K562 (cell line): ENCODE results near the gene PLCB3. TPM values are rescaled to one million over a fixed set of nuclear protein-coding genes. Genes with fewer than 3 reads are reported as not detected.

Experiments used
- BRCA1 ChIP-seq, 2 experiments: fragments of 450-650 bp in 1 of 2; sonication (generic) in 1 of 2; formaldehyde crosslinking in 1 of 2; IDR thresholded peaks; 2 replicates each; pipeline versions ENCODE4 v1.5.0 to v1.6.1; 2017 to 2020; ENCODE audit warnings: mild to moderate bottlenecking in 1 of 2, missing genetic modification reagents in 1 of 2
- CREBBP ChIP-seq: IDR thresholded peaks from one replicate; pipeline ENCODE4 v1.6.1; 2012; ENCODE audit warnings: low read depth, mild to moderate bottlenecking, control low read depth, inconsistent platforms, low read length
- CSDE1 ChIP-seq, 2 experiments: fragments of 450-650 bp; IDR thresholded peaks; 2 replicates each; pipeline ENCODE4 v1.6.1; 2016; ENCODE audit warnings: mild to moderate bottlenecking in 1 of 2
- DACH1 ChIP-seq: fragments of 450-650 bp; IDR thresholded peaks from 2 replicates; pipeline ENCODE4 v1.6.1; 2018; ENCODE audit not compliant: partially characterized antibody
- EGR1 ChIP-seq: fragments of 450-650 bp; conservative IDR thresholded peaks from 2 replicates; pipeline ENCODE4 v1.6.1; 2017; ENCODE audit warnings: mild to moderate bottlenecking
- EP300 ChIP-seq: IDR thresholded peaks from 2 replicates; pipeline ENCODE4 v1.6.1; 2012; ENCODE audit warnings: low read length, improper control_type of control experiment
- ETS2 ChIP-seq: IDR thresholded peaks from 2 replicates; pipeline ENCODE4 v1.6.1; 2016; ENCODE audit warnings: borderline replicate concordance, missing genetic modification characterization, mild to moderate bottlenecking, moderate library complexity, missing compliant biosample characterization; ENCODE audit not compliant: poor library complexity, severe bottlenecking
- EWSR1 ChIP-seq: fragments of 450-650 bp; IDR thresholded peaks from 2 replicates; pipeline ENCODE4 v1.6.1; 2018; ENCODE audit warnings: borderline replicate concordance, mild to moderate bottlenecking, low read depth, moderate library complexity; ENCODE audit not compliant: partially characterized antibody
- FOSL1 ChIP-seq: fragments of 200-800 bp; sonication (Bioruptor generic); conservative IDR thresholded peaks from 2 replicates; pipeline ENCODE4 v1.6.1; 2016; ENCODE audit warnings: missing genetic modification characterization, missing compliant biosample characterization
- HNRNPUL1 ChIP-seq: fragments of 200-400 bp; formaldehyde crosslinking; IDR thresholded peaks from 2 replicates; pipeline ENCODE4 v1.6.1; 2017; ENCODE audit warnings: low read length
- NCOA2 ChIP-seq, 2 experiments: fragments of 450-650 bp; IDR thresholded peaks; 2 replicates each; pipeline ENCODE4 v1.6.1; 2018; ENCODE audit warnings: mild to moderate bottlenecking in 2 of 2, moderate library complexity in 1 of 2; ENCODE audit not compliant: partially characterized antibody in 2 of 2
- TBP ChIP-seq: optimal IDR thresholded peaks from 2 replicates; pipeline ENCODE3; 2011; ENCODE audit warnings: low read depth, low read length, improper control_type of control experiment
- TRIM28 ChIP-seq: fragments of 450-650 bp; IDR thresholded peaks from 2 replicates; pipeline ENCODE4 v1.6.1; 2017
- ZEB2 ChIP-seq: fragments of 450-650 bp; IDR thresholded peaks from 2 replicates; pipeline ENCODE4 v1.6.1; 2016
- ZFP30 ChIP-seq: fragments of 250-450 bp; sonication (Bioruptor Pico); IDR thresholded peaks from 2 replicates; pipeline ENCODE4 v1.8.0; 2022; ENCODE audit warnings: moderate library complexity, mild to moderate bottlenecking, inconsistent platforms, borderline replicate concordance
- ZNF197 ChIP-seq: fragments of 200-800 bp; sonication (Bioruptor generic); IDR thresholded peaks from 2 replicates; pipeline ENCODE4 v1.6.1; 2016; ENCODE audit warnings: low read depth, missing genetic modification characterization, missing compliant biosample characterization
- ZNF263 ChIP-seq: sonication (generic); formaldehyde crosslinking; IDR thresholded peaks from 2 replicates; pipeline ENCODE4 v1.8.0; 2022; ENCODE audit warnings: mild to moderate bottlenecking, missing genetic modification reagents, borderline replicate concordance
- ZNF551 ChIP-seq: fragments of 250-450 bp; sonication (Bioruptor Pico); IDR thresholded peaks from 2 replicates; pipeline ENCODE4 v1.5.0; 2021; ENCODE audit warnings: mild to moderate bottlenecking, moderate library complexity
- polyA plus RNA-seq, 8 experiments: library from polyadenylated mRNA; depleted of rRNA in 4 of 8; stranded (reverse) in 5 of 8; unstranded in 3 of 8; fragments of >200 nt; fragmentation: Nextera tagmentation in 2 of 8; fragmentation: Illumina TruSeq in 1 of 8; extraction: Ambion mirVana in 2 of 8; extraction: Trizol in 1 of 8; gene quantifications; 2 replicates each; pipeline versions ENCODE4 v1.2.1 to v1.2.3, GENCODE V29; 2011 to 2014; ENCODE audit warnings: inconsistent platforms in 1 of 8, missing spikeins in 1 of 8
- total RNA-seq, 7 experiments: library from RNA; depleted of rRNA in 6 of 7; stranded (reverse); fragments of >200 nt in 6 of 7; fragmentation: Illumina TruSeq in 2 of 7; extraction: Trizol in 2 of 7; gene quantifications; 2 replicates each; pipeline versions ENCODE4 v1.2.1 to v1.2.3, GENCODE V29; 2011 to 2021; ENCODE audit warnings: low replicate concordance in 1 of 7
- TF ChIP-seq, protein P1 (sequence below): fragments of 450-650 bp; formaldehyde crosslinking; IDR thresholded peaks from 2 replicates; pipeline ENCODE4 v1.4.0; 2020; ENCODE audit warnings: mild to moderate bottlenecking, mixed read lengths
- TF ChIP-seq, protein P2 (sequence below): fragments of 250-450 bp; sonication (Bioruptor Pico); IDR thresholded peaks from 2 replicates; pipeline ENCODE4 v1.8.0; 2022; ENCODE audit warnings: moderate library complexity, mild to moderate bottlenecking, inconsistent platforms
- TF ChIP-seq, protein P3 (sequence below): fragments of 250-450 bp; sonication (Bioruptor Pico); IDR thresholded peaks from 2 replicates; pipeline ENCODE4 v1.4.0; 2020; ENCODE audit warnings: mild to moderate bottlenecking, moderate library complexity
- TF ChIP-seq, protein P4 (sequence below): fragments of 250-450 bp; sonication (Bioruptor Pico); IDR thresholded peaks from 2 replicates; pipeline ENCODE4 v1.8.0; 2021; ENCODE audit warnings: moderate library complexity, mild to moderate bottlenecking, inconsistent platforms

The PLCB3 gene
- total and polyA plus RNA-seq, 9 of the 15 experiments (the other 6 are each of a cell fraction or from before 2014, with no cell fraction given) = 0.31 to 44.8 (median 14.6) TPM

DNA sequence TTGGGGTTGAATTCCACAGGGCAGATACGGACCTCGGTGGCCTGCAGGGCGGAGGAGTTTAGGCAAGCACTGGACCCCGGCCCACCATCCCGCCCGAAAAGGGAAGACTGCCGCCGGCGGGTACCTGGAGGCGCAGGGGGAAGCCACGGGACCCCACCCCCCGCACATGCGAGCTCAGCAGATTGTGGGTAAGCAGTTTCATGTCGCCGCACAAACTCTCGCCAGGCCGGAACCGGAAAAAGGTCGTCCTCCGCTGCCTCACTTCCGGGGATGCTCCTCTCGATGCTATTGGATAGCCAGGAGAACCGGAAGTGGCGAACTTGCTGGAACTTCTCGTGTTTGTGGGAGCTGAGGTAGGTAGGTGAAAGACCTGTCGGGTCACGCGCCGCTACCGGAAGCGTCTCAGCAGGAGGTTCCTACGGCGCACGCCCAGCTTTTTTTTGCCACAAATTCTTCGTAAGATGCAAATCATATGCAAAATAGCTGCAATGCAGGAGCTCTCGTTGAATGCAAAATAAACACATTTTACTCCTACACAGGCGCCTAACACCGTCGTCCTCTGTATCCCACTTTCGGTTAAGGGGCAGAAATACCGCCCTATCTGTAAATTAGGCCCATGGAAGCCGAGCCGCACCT lies 66.1 kb downstream of the PLCB3 start, which contains the start of gene TRMT112 (continued):
- no peak for TF ChIP-seq CREBBP
- TF ChIP-seq, protein P1, sequence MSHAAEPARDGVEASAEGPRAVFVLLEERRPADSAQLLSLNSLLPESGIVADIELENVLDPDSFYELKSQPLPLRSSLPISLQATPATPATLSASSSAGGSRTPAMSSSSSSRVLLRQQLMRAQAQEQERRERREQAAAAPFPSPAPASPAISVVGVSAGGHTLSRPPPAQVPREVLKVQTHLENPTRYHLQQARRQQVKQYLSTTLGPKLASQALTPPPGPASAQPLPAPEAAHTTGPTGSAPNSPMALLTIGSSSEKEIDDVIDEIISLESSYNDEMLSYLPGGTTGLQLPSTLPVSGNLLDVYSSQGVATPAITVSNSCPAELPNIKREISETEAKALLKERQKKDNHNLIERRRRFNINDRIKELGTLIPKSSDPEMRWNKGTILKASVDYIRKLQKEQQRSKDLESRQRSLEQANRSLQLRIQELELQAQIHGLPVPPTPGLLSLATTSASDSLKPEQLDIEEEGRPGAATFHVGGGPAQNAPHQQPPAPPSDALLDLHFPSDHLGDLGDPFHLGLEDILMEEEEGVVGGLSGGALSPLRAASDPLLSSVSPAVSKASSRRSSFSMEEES (CRISPR knock-in tag) = no peak
- TF ChIP-seq ETS2 (tag) = no peak
- no peak for TF ChIP-seq HNRNPUL1
- TF ChIP-seq, protein P2, sequence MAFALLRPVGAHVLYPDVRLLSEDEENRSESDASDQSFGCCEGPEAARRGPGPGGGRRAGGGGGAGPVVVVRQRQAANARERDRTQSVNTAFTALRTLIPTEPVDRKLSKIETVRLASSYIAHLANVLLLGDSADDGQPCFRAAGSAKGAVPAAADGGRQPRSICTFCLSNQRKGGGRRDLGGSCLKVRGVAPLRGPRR (CRISPR knock-in tag) = no peak
- TF ChIP-seq EP300 = no peak; the same call in 1 of the 2 replicates
- TF ChIP-seq ZNF197 (CRISPR knock-in tag) = no peak
- TF ChIP-seq EGR1 = peak; percentile 30; the same call in 1 of the 2 replicates
- TF ChIP-seq BRCA1 (IDR thresholded peaks at IDR 0.05) = no peak
- TF ChIP-seq BRCA1 (CRISPR knock-in tag; IDR thresholded peaks at IDR 0.05) = no peak
- no peak for TF ChIP-seq ZNF263 (CRISPR knock-in tag)
- TF ChIP-seq TBP = peak; percentile 77
- no peak for TF ChIP-seq ZEB2
- TF ChIP-seq, protein P3, sequence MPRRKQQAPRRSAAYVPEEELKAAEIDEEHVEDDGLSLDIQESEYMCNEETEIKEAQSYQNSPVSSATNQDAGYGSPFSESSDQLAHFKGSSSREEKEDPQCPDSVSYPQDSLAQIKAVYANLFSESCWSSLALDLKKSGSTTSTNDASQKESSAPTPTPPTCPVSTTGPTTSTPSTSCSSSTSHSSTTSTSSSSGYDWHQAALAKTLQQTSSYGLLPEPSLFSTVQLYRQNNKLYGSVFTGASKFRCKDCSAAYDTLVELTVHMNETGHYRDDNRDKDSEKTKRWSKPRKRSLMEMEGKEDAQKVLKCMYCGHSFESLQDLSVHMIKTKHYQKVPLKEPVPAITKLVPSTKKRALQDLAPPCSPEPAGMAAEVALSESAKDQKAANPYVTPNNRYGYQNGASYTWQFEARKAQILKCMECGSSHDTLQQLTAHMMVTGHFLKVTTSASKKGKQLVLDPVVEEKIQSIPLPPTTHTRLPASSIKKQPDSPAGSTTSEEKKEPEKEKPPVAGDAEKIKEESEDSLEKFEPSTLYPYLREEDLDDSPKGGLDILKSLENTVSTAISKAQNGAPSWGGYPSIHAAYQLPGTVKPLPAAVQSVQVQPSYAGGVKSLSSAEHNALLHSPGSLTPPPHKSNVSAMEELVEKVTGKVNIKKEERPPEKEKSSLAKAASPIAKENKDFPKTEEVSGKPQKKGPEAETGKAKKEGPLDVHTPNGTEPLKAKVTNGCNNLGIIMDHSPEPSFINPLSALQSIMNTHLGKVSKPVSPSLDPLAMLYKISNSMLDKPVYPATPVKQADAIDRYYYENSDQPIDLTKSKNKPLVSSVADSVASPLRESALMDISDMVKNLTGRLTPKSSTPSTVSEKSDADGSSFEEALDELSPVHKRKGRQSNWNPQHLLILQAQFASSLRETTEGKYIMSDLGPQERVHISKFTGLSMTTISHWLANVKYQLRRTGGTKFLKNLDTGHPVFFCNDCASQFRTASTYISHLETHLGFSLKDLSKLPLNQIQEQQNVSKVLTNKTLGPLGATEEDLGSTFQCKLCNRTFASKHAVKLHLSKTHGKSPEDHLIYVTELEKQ (CRISPR knock-in tag) = no peak
- no peak for TF ChIP-seq ZNF551 (CRISPR knock-in tag)
- no peak for TF ChIP-seq ZFP30 (CRISPR knock-in tag)
- peak; percentile 22; the same call in 1 of the 2 replicates for TF ChIP-seq FOSL1 (tag)
- no peak for TF ChIP-seq CSDE1 (IDR thresholded peaks at IDR 0.05)
- TF ChIP-seq DACH1 = no peak
- TF ChIP-seq, protein P4, sequence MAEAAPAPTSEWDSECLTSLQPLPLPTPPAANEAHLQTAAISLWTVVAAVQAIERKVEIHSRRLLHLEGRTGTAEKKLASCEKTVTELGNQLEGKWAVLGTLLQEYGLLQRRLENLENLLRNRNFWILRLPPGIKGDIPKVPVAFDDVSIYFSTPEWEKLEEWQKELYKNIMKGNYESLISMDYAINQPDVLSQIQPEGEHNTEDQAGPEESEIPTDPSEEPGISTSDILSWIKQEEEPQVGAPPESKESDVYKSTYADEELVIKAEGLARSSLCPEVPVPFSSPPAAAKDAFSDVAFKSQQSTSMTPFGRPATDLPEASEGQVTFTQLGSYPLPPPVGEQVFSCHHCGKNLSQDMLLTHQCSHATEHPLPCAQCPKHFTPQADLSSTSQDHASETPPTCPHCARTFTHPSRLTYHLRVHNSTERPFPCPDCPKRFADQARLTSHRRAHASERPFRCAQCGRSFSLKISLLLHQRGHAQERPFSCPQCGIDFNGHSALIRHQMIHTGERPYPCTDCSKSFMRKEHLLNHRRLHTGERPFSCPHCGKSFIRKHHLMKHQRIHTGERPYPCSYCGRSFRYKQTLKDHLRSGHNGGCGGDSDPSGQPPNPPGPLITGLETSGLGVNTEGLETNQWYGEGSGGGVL (CRISPR knock-in tag) = no peak
- TF ChIP-seq NCOA2 (IDR thresholded peaks at IDR 0.05; ENCODE audit: partially characterized antibody in 2 of 2) = no peak
- TF ChIP-seq EWSR1 = no peak
- TF ChIP-seq TRIM28 = no peak
